Fibroblast of mammary gland (primary cell): ENCODE data around the gene TNFRSF1A.

Experiments
- DNase-seq: peaks from one replicate; pipeline ENCODE4 v3.0.0-alpha.2; 2010; ENCODE audit warnings: low read depth
- H3K4me3 ChIP-seq: 2 replicates; pipeline ENCODE4 v1.5.1; 2011; ENCODE audit warnings: low read depth, mild to moderate bottlenecking, low read length, moderate library complexity; ENCODE audit not compliant: control insufficient read depth
- CTCF ChIP-seq: conservative IDR thresholded peaks from 2 replicates; pipeline ENCODE4 v1.5.1; 2011; ENCODE audit warnings: low read depth, low read length, inconsistent platforms; ENCODE audit not compliant: control insufficient read depth, insufficient read depth

Gene TNFRSF1A

GRCh38 chr12:6332459-6332858 is 9.4 kb downstream of the TNFRSF1A start:
- no peak overlapping the region for H3K4me3 ChIP-seq
- peak; percentile 89 for DNase-seq
- TF ChIP-seq CTCF: no peak

DNA sequence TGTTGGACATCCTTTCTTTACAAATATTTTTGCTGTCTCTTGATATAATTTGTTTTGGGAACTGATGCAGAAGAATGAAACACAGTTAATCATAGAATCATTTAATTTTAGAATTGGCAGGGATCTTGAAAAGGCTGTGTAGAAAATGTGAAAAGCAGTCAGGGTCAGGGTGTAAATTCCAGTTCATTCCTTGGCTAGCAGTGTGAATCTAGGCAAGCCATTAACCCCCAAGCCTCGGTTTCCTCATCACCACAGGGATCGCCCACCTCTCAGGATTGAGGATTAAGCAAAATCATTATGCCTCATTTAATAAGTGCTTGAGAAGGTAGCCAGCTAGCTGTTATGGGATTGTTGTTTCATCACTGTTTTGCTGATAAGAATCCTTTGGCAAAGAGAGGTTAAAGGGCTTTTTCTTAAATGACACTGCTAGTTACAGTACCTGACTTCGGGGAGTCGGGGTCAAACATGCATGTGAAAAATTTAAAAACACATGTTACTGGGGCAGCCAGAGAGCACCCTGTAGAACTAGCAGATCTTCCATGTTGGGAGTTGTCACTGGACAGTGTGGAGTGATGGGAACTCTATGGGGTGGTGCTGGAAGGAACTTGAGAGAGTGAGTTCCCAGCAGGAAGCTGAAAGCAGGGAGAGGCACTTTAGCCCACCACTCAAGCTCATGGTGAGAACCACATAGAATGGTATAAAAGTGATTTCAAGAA is 10.7 kb downstream of the TNFRSF1A start:
- no peak for DNase-seq
- no peak overlapping the region for H3K4me3 ChIP-seq
- TF ChIP-seq CTCF: no peak

DNA sequence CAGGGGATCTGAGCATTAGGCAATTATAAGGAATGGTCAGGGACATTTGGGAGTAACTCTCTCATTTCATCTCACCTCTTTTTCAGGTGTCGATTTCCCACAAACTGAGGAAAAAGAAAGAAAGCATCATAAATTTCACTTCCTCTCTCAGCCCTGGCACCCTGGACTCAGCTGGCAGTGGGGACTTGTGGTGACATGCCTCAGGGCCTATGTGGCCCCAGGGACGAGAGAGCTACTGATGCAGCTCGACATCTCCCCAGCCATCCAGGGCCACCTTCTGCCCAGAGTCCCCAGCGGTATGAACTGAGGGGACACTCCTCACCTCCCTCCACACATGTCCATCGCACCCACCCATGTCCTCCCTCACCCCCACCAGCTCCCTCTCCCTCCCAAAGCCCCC is 11.7 kb downstream of the TNFRSF1A start:
- H3K4me3 ChIP-seq: no peak overlapping the region
- DNase-seq: no peak
- no peak for TF ChIP-seq CTCF

GRCh38 chr12:6329703-6330064 is 12.2 kb downstream of the TNFRSF1A start:
- TF ChIP-seq CTCF: no peak
- DNase-seq: no peak
- no peak overlapping the region for H3K4me3 ChIP-seq

DNA sequence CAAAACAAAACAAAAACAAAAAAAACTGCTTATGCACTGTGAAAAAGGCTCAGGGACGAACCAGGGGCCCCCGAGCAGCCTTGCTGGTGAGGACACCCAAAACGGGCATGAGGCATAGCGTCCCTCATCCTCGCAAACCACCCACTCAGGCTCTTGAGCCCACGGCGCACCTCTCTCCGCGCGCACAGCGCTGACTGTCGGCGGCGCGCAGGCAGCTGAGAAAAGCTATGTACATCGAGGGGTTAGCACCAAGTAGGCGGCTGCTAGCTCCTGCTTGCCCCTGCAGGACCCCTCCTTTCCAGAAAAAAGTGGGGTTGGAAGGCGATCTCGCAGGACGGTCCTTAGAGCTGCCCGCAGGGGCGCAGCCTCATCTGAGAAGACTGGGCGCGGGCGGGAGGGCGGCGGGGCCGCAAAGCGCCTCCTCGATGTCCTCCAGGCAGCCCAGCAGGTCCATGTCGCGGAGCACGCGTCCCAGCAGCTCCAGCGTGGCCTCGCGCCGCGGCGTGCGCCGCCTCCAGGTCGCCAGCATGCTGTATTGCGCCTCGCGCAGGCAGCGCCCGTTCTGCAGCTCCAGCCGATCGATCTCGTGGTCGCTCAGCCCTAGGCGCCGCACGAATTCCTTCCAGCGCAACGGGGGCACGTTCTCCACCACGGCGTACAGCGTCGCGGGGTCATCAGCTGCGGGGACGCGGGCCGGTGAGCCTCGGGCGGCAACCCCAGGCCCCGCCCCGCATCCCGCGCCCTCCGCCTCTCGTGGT is 12.8 kb downstream of the TNFRSF1A start:
- no peak for TF ChIP-seq CTCF
- H3K4me3 ChIP-seq: no peak overlapping the region
- no peak for DNase-seq

GRCh38 chr12:6328045-6328779 is 13.7 kb downstream of the TNFRSF1A start:
- DNase-seq: no peak
- H3K4me3 ChIP-seq: no peak overlapping the region
- TF ChIP-seq CTCF: no peak
